Measurements from ENCODE around the gene SLC4A11. TPM values are rescaled to one million over a fixed set of nuclear protein-coding genes. Genes with fewer than 3 reads are reported as not detected.

Gene SLC4A11
- total RNA-seq, 4 donors from 2014 or later = 26.3 to 133 (median 85.8) TPM

GRCh38 chr20:3273371-3273770 lies 34.4 kb upstream of the SLC4A11 start:
- H3K36me3 ChIP-seq = peaks cover 7 to 30% of the 10 kb centered on the region in 2 donors
- WGBS, 2 donors = 90 to 100% methylated on average over 4 of the region's 4 CpGs

GRCh38 chr20:3270051-3270450 lies 31.1 kb upstream of the SLC4A11 start:
- peaks cover 10 to 31% of the 10 kb centered on the region in 2 donors for H3K36me3 ChIP-seq
- no peak for TF ChIP-seq POLR2A (IDR thresholded peaks at IDR 0.05)
- no peak for TF ChIP-seq CTCF (IDR thresholded peaks at IDR 0.05)
- DNase-seq = no peak
- WGBS, 2 donors = 97% methylated on average over 4 of the region's 4 CpGs
- H3K27me3 ChIP-seq = no peaks in the 10 kb centered on the region
- no peak overlapping the region for H3K4me3 ChIP-seq (replicated peaks in 1 of 3)
- H3K9me3 ChIP-seq = no peaks in the 10 kb centered on the region
- H3K4me1 ChIP-seq = no peaks in the 10 kb centered on the region
- no peak overlapping the region for H3K27ac ChIP-seq
- intact Hi-C loops (cut with DNase I) = no loop called here

More at GRCh38 chr20:3273371-3273770, 34.4 kb upstream of the SLC4A11 start:
- Histone ChIP-seq H3K27me3 (no peaks in the 10 kb centered on the region), H3K27ac (no peak overlapping the region), H3K4me3 (replicated peaks in 1 of 3) (no peak overlapping the region), H3K9me3 (no peaks in the 10 kb centered on the region), H3K4me1 (no peaks in the 10 kb centered on the region)
- intact Hi-C loops (cut with DNase I) = no loop called here
- DNase-seq = no peak
- no peak for TF ChIP-seq POLR2A (IDR thresholded peaks at IDR 0.05)
- no peak for TF ChIP-seq CTCF (IDR thresholded peaks at IDR 0.05)

GRCh38 chr20:3262566-3262965 lies 23.6 kb upstream of the SLC4A11 start:
- H3K9me3 ChIP-seq = no peaks in the 10 kb centered on the region
- no peaks in the 10 kb centered on the region for H3K27me3 ChIP-seq
- TF ChIP-seq CTCF (IDR thresholded peaks at IDR 0.05) (no peak), POLR2A (IDR thresholded peaks at IDR 0.05) (no peak)
- H3K4me1 ChIP-seq = no peaks in the 10 kb centered on the region
- H3K27ac ChIP-seq = no peak overlapping the region
- peaks cover 20 to 29% of the 10 kb centered on the region in 2 donors for H3K36me3 ChIP-seq
- no peak for DNase-seq
- H3K4me3 ChIP-seq (replicated peaks in 1 of 3) = no peak overlapping the region
- intact Hi-C loops (cut with DNase I) = no loop called here

DNA sequence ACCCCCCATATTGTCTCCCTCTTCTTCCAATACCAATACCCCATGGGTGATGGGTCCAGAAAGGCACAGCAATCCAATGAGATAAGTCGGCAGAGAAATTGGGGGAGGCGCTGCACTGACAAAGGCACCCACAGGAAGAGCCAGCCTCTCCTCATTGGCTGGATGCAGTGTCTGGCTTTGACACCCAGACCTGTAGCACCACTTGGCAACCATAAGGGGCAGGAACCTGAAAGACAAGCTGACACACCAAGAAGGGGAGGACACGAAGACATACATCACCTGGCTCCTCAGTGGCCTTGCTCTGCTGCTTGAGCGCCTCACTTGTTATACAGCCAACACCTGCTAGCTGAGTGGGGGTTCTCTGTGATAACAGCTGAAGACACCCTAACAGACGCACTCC lies 19.4 kb upstream of the SLC4A11 start:
- Histone ChIP-seq H3K27ac (no peak overlapping the region), H3K36me3 (peaks cover 38 to 45% of the 10 kb centered on the region in 2 donors)

DNA sequence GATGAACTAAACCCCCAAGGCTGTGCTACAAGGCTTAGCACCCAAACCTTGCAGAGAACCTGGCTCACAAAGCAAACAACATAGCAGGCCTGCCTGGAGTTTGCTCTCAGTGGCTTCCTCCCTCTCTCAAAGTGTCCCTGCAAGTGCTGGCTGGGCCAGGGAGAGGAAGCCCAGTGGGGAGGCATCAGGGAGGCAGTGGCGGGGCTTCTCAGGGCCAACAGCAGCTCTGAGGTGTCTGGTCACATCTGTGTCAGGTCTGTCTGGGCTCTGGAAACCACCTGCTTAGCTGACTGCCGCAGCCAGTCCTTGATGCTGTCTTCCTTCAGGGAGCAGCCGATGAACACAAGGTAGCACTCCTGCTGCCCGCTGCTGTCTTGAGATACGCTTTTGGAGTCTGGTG lies 16.7 kb upstream of the SLC4A11 start:
- no peak for DNase-seq
- H3K4me3 ChIP-seq (replicated peaks in 1 of 3) = no peak overlapping the region
- peaks cover 45 to 51% of the 10 kb centered on the region in 2 donors for H3K36me3 ChIP-seq
- H3K27me3 ChIP-seq = no peaks in the 10 kb centered on the region
- H3K4me1 ChIP-seq = no peaks in the 10 kb centered on the region
- H3K27ac ChIP-seq = no peak overlapping the region
- TF ChIP-seq POLR2A (IDR thresholded peaks at IDR 0.05) = no peak
- TF ChIP-seq CTCF (IDR thresholded peaks at IDR 0.05) = no peak
- intact Hi-C loops (cut with DNase I) = no loop called here
- 89 to 98% methylated on average over 4 of the region's 5 CpGs for WGBS, 2 donors
- no peaks in the 10 kb centered on the region for H3K9me3 ChIP-seq

More for the DNA sequence above, 19.4 kb upstream of the SLC4A11 start:
- H3K4me1 ChIP-seq = no peaks in the 10 kb centered on the region
- TF ChIP-seq POLR2A (IDR thresholded peaks at IDR 0.05) (no peak), CTCF (IDR thresholded peaks at IDR 0.05) (no peak)
- H3K4me3 ChIP-seq (replicated peaks in 1 of 3) = no peak overlapping the region
- DNase-seq = no peak
- no peaks in the 10 kb centered on the region for H3K27me3 ChIP-seq
- 90 to 92% methylated on average over 5 of the region's 5 CpGs for WGBS, 2 donors
- intact Hi-C loops (cut with DNase I) = no loop called here
- no peaks in the 10 kb centered on the region for H3K9me3 ChIP-seq
